Osteoblast (primary cell): Measurements from ENCODE around the gene C3orf33. TPM values are rescaled to one million over a fixed set of nuclear protein-coding genes. Genes with fewer than 3 reads are reported as not detected.
A peak's percentile ranks its signal among the peaks of the same experiment; 100 is the strongest.

Experiments
- DNase-seq: peaks from one replicate; pipeline ENCODE4 v3.0.0; 2011; ENCODE audit warnings: low spot score, mixed read lengths; ENCODE audit not compliant: insufficient read length; ENCODE audit errors: missing footprints
- H2AFZ ChIP-seq: 2 replicates; pipeline ENCODE4 v1.6.0; 2011; ENCODE audit warnings: mild to moderate bottlenecking, low read length
- H3K27ac ChIP-seq: 2 replicates; pipeline ENCODE4 v1.5.1; 2011; ENCODE audit warnings: mild to moderate bottlenecking, low read depth, low read length, moderate library complexity
- H3K27me3 ChIP-seq: 2 replicates; pipeline ENCODE4 v1.6.0; 2012; ENCODE audit warnings: mild to moderate bottlenecking, control low read depth, inconsistent platforms, low read length, moderate library complexity; ENCODE audit not compliant: insufficient read depth
- H3K36me3 ChIP-seq: 2 replicates; pipeline ENCODE4 v1.5.1; 2011; ENCODE audit warnings: mild to moderate bottlenecking, low read length, control low read depth, moderate library complexity; ENCODE audit not compliant: insufficient read depth
- H3K4me1 ChIP-seq: 2 replicates; pipeline ENCODE4 v1.5.1; 2011; ENCODE audit warnings: mild to moderate bottlenecking, low read length, control low read depth, moderate library complexity; ENCODE audit not compliant: insufficient read depth
- H3K4me2 ChIP-seq: 2 replicates; pipeline ENCODE4 v1.6.0; 2011; ENCODE audit warnings: mild to moderate bottlenecking, low read length; ENCODE audit not compliant: insufficient read depth
- H3K4me3 ChIP-seq: fragments of 200-600 bp; sonication (generic); 3 replicates; pipeline ENCODE4 v1.5.1; 2012; ENCODE audit warnings: mild to moderate bottlenecking, low read length, inconsistent platforms; ENCODE audit not compliant: insufficient read depth
- H3K79me2 ChIP-seq: 2 replicates; pipeline ENCODE4 v1.6.0; 2012; ENCODE audit warnings: mild to moderate bottlenecking, low read length, control low read depth, inconsistent platforms; ENCODE audit not compliant: insufficient read depth
- H3K9me3 ChIP-seq: 2 replicates; pipeline ENCODE4 v1.5.1; 2011; ENCODE audit warnings: low read depth, low read length, control low read depth
- H4K20me1 ChIP-seq: 2 replicates; pipeline ENCODE4 v1.6.0; 2012; ENCODE audit warnings: mild to moderate bottlenecking, low read length, control low read depth; ENCODE audit not compliant: insufficient read depth
- CTCF ChIP-seq: IDR thresholded peaks from 2 replicates; pipeline ENCODE4 v1.5.1; 2011; ENCODE audit warnings: mild to moderate bottlenecking, low read depth, low read length, moderate library complexity; ENCODE audit errors: extremely low read depth
- total RNA-seq: library from RNA; depleted of rRNA; stranded (reverse); fragments of >200 nt; gene quantifications from 2 replicates; pipeline ENCODE4 v1.2.3, GENCODE V29; 2012

Gene C3orf33
- total RNA-seq, 1 donor, result 2.5 TPM

GRCh38 chr3:155744010-155744625 lies 62.0 kb downstream of the C3orf33 start:
- H3K9me3 ChIP-seq, result no peaks in the 10 kb centered on the region
- no peak overlapping the region for H3K27ac ChIP-seq
- H3K27me3 ChIP-seq, result peaks cover 33% of the 10 kb centered on the region
- peak overlapping the region; percentile 68 for H3K4me3 ChIP-seq
- no peaks in the 10 kb centered on the region for H3K36me3 ChIP-seq
- H3K79me2 ChIP-seq, result no peaks in the 10 kb centered on the region
- DNase-seq, result peak; percentile 91
- no peak for TF ChIP-seq CTCF
- peaks cover 27% of the 10 kb centered on the region for H3K4me1 ChIP-seq
- H3K4me2 ChIP-seq, result peak overlapping the region; percentile 99
- peak overlapping the region; percentile 88 for H2AFZ ChIP-seq
- H4K20me1 ChIP-seq, result no peaks in the 10 kb centered on the region

- TF ChIP-seq CTCF, result no peak
- H3K9me3 ChIP-seq, result no peaks in the 10 kb centered on the region
- H3K4me1 ChIP-seq, result peaks cover 27% of the 10 kb centered on the region
- H3K4me3 ChIP-seq, result peak overlapping the region; percentile 68
- H3K79me2 ChIP-seq, result no peaks in the 10 kb centered on the region
- peak overlapping the region; percentile 99 for H3K4me2 ChIP-seq
- H3K27me3 ChIP-seq, result peaks cover 33% of the 10 kb centered on the region
- H2AFZ ChIP-seq, result peak overlapping the region; percentile 88
- DNase-seq, result no peak
- no peaks in the 10 kb centered on the region for H4K20me1 ChIP-seq
- no peaks in the 10 kb centered on the region for H3K36me3 ChIP-seq
- H3K27ac ChIP-seq, result no peak overlapping the region
Measured at GRCh38 chr3:155743606-155744005, 62.5 kb downstream of the C3orf33 start.

GRCh38 chr3:155742349-155742965 lies 63.6 kb downstream of the C3orf33 start:
- Histone ChIP-seq H3K79me2 (no peaks in the 10 kb centered on the region), H3K9me3 (no peaks in the 10 kb centered on the region), H3K27ac (no peak overlapping the region), H2AFZ (no peak overlapping the region), H4K20me1 (no peaks in the 10 kb centered on the region), H3K36me3 (no peaks in the 10 kb centered on the region), H3K4me1 (peaks cover 27% of the 10 kb centered on the region), H3K27me3 (peaks cover 31% of the 10 kb centered on the region), H3K4me3 (no peak overlapping the region), H3K4me2 (no peak overlapping the region)
- TF ChIP-seq CTCF, result no peak
- DNase-seq, result no peak

GRCh38 chr3:155741603-155742002 lies 64.5 kb downstream of the C3orf33 start:
- no peak for DNase-seq
- Histone ChIP-seq H3K27me3 (peaks cover 29% of the 10 kb centered on the region), H3K79me2 (no peaks in the 10 kb centered on the region), H3K36me3 (no peaks in the 10 kb centered on the region), H3K4me3 (no peak overlapping the region), H3K27ac (no peak overlapping the region), H3K4me2 (no peak overlapping the region), H3K4me1 (peaks cover 27% of the 10 kb centered on the region), H2AFZ (no peak overlapping the region), H3K9me3 (no peaks in the 10 kb centered on the region), H4K20me1 (no peaks in the 10 kb centered on the region)
- TF ChIP-seq CTCF, result no peak
